ENCODE data around the gene ATG4B.

- TF ChIP-seq CTCF (IDR thresholded peaks at IDR 0.05 in 8 of 11, conservative IDR thresholded peaks at IDR 0.05 in 3 of 11) (no peak), POLR2A (IDR thresholded peaks at IDR 0.05) (no peak)
These were observed 8.6 kb downstream of the ATG4B start for GRCh38 chr2:241645915-241646645.
